Gastroesophageal sphincter (tissue), 3 donors: ENCODE measurements around the gene CHCHD6.

ENCODE experiments used
- CTCF ChIP-seq, 4 experiments: fragments of 200-600 bp in 2 of 4; fragments of 450-650 bp in 2 of 4; sonication (generic) in 1 of 4; IDR thresholded peaks; one replicate each; pipeline ENCODE4 v1.5.1; 2017 to 2019; ENCODE audit warnings: antibody characterized with exemption in 4 of 4, mild to moderate bottlenecking in 2 of 4, moderate library complexity in 2 of 4
- EP300 ChIP-seq: sonication (generic); formaldehyde crosslinking; IDR thresholded peaks from one replicate; pipeline ENCODE4 v1.6.1; 2017; ENCODE audit warnings: antibody characterized with exemption, mild to moderate bottlenecking
- POLR2A ChIP-seq, 2 donors: fragments of 450-650 bp; IDR thresholded peaks; one replicate each; pipeline ENCODE4 v1.6.1; 2017; ENCODE audit warnings: antibody characterized with exemption in 2 of 2, mild to moderate bottlenecking in 2 of 2, moderate library complexity in 1 of 2
- POLR2AphosphoS5 ChIP-seq: sonication (generic); formaldehyde crosslinking; IDR thresholded peaks from one replicate; pipeline ENCODE4 v1.6.1; 2017; ENCODE audit warnings: antibody characterized with exemption

DNA sequence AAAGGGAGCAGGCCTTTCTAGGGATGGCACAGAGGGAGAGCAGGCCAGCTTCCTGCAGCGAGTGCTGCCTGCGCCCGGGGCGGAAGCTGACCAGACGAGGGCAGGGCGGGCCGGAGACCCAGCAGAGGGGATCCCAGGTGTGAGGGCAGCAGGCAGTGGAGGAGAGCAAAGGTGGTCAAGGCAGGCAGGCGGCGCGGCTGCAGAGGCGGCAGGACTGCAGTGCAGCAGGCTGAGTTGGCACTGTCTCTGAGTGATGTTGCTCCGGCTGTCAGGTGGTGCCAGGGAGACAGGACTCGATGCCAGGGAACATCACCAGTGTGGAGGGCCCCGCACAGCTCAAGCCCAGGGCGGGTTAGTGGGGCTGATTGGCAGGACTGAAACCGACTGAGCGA is 256.6 kb downstream of the CHCHD6 start:
- TF ChIP-seq CTCF (IDR thresholded peaks at IDR 0.05) (no peak), EP300 (no peak), POLR2AphosphoS5 (no peak), POLR2A (IDR thresholded peaks at IDR 0.05) (no peak)
